GM21447 (cell line): ENCODE data around the gene VPS33A.
"Not testable (repeated sequence)": the region's sequence is repeated elsewhere in the genome, so short reads cannot be mapped to it uniquely, and the experiment has no call there.

ENCODE experiments used
- ATAC-seq: cut with Tn5 transposase; IDR thresholded peaks from one replicate; pipeline ENCODE4 v1.9.1; 2021; ENCODE audit not compliant: unreplicated experiment

Gene VPS33A

GRCh38 chr12:122205053-122205925, 61.0 kb downstream of the VPS33A start:
- ATAC-seq = no peak

- no peak for ATAC-seq
Measured at GRCh38 chr12:122204167-122205052, 61.9 kb downstream of the VPS33A start.

GRCh38 chr12:122203301-122204166, 62.8 kb downstream of the VPS33A start, which contains the start of gene B3GNT4:
Gene B3GNT4, plus strand, starts transcription at chr12:122203709. Its CDS starts 910 bp downstream, at chr12:122204619.
- peak; percentile 48 for ATAC-seq

GRCh38 chr12:122202811-122203210, 63.5 kb downstream of the VPS33A start:
- not testable (repeated sequence) for ATAC-seq

- no peak for ATAC-seq
Measured at GRCh38 chr12:122202017-122202416, 64.3 kb downstream of the VPS33A start.

GRCh38 chr12:122201381-122201780, 64.9 kb downstream of the VPS33A start:
- ATAC-seq = no peak

GRCh38 chr12:122200541-122201175, 65.6 kb downstream of the VPS33A start:
- ATAC-seq = no peak

- no peak for ATAC-seq
Measured at GRCh38 chr12:122199484-122200355, 66.6 kb downstream of the VPS33A start.

- ATAC-seq = no peak
Measured at GRCh38 chr12:122197612-122197966, 68.7 kb downstream of the VPS33A start.

GRCh38 chr12:122195405-122195804, 70.9 kb downstream of the VPS33A start:
- no peak for ATAC-seq

GRCh38 chr12:122194804-122195203, 71.5 kb downstream of the VPS33A start:
- no peak for ATAC-seq

- ATAC-seq = no peak
Measured at GRCh38 chr12:122192441-122192840, 73.9 kb downstream of the VPS33A start.

- no peak for ATAC-seq
Measured at GRCh38 chr12:122190842-122191668, 75.2 kb downstream of the VPS33A start.

- ATAC-seq = no peak
Measured at GRCh38 chr12:122189626-122190475, 76.4 kb downstream of the VPS33A start.

- no peak for ATAC-seq
Measured at GRCh38 chr12:122187466-122187865, 78.8 kb downstream of the VPS33A start.

- no peak for ATAC-seq
Measured at GRCh38 chr12:122185494-122186082, 80.7 kb downstream of the VPS33A start.

GRCh38 chr12:122185079-122185478, 81.2 kb downstream of the VPS33A start:
- ATAC-seq = no peak
